ENCODE results near the gene STATH.

Gene STATH

GRCh38 chr4:69995526-69996016 lies at the start of gene STATH:
TSS of gene STATH (plus strand) at chr4:69995966. CDS start at chr4:69998438, 2,472 bp downstream.
- Mint-ChIP-seq H3K9me3 (peaks cover 4% of the 10 kb centered on the region), H3K27ac (no peak within 1 kb of the TSS), H3K36me3 (no peaks in the 10 kb centered on the region), H3K27me3 (no peaks in the 10 kb centered on the region), H3K4me3 (no peak within 1 kb of the TSS), H3K4me1 (no peaks in the 10 kb centered on the region)
- DNase-seq (ENCODE audit: low spot score in 2 of 2) (no peak), ATAC-seq (ENCODE audit: low read depth) (no peak)

GRCh38 chr4:69951602-69952001 lies 44.2 kb upstream of the STATH start:
- no peak for DNase-seq (ENCODE audit: low spot score in 2 of 2)
- Mint-ChIP-seq H3K9me3 (peaks cover 3% of the 10 kb centered on the region), H3K27me3 (no peaks in the 10 kb centered on the region), H3K27ac (no peak overlapping the region), H3K4me3 (no peak overlapping the region), H3K36me3 (no peaks in the 10 kb centered on the region), H3K4me1 (no peaks in the 10 kb centered on the region)
- no peak for ATAC-seq (ENCODE audit: low read depth)

- Mint-ChIP-seq H3K4me1 (no peaks in the 10 kb centered on the region), H3K4me3 (no peak overlapping the region), H3K36me3 (no peaks in the 10 kb centered on the region), H3K27ac (no peak overlapping the region), H3K27me3 (no peaks in the 10 kb centered on the region), H3K9me3 (peaks cover 2% of the 10 kb centered on the region)
- DNase-seq (ENCODE audit: low spot score in 2 of 2) (no peak), ATAC-seq (ENCODE audit: low read depth) (no peak)
These were observed 38.6 kb upstream of the STATH start for GRCh38 chr4:69957209-69957608.

GRCh38 chr4:69965628-69966027 lies 30.1 kb upstream of the STATH start, which contains the start of gene CSN2:
TSS of gene CSN2 (minus strand) at chr4:69965728. CDS start at chr4:69960995, 4,733 bp downstream.
- Mint-ChIP-seq H3K4me1 (no peaks in the 10 kb centered on the region), H3K27ac (no peak within 1 kb of the TSS)

GRCh38 chr4:69970071-69970470 lies 25.7 kb upstream of the STATH start:
- ATAC-seq (ENCODE audit: low read depth) (no peak), DNase-seq (ENCODE audit: low spot score in 2 of 2) (no peak)
- no peak overlapping the region for H3K27ac Mint-ChIP-seq
- no peaks in the 10 kb centered on the region for H3K27me3 Mint-ChIP-seq
- H3K4me3 Mint-ChIP-seq, result no peak overlapping the region
- H3K9me3 Mint-ChIP-seq, result peaks cover 5% of the 10 kb centered on the region
- no peaks in the 10 kb centered on the region for H3K36me3 Mint-ChIP-seq
- H3K4me1 Mint-ChIP-seq, result no peaks in the 10 kb centered on the region

More at GRCh38 chr4:69965628-69966027, 30.1 kb upstream of the STATH start, which contains the start of gene CSN2:
- ATAC-seq (ENCODE audit: low read depth), result no peak
- no peak for DNase-seq (ENCODE audit: low spot score in 2 of 2)
- H3K9me3 Mint-ChIP-seq, result peaks cover 3% of the 10 kb centered on the region
- no peak within 1 kb of the TSS for H3K4me3 Mint-ChIP-seq
- H3K36me3 Mint-ChIP-seq, result no peaks in the 10 kb centered on the region
- no peaks in the 10 kb centered on the region for H3K27me3 Mint-ChIP-seq

- Mint-ChIP-seq H3K4me1 (no peaks in the 10 kb centered on the region), H3K4me3 (no peak overlapping the region), H3K9me3 (peaks cover 3% of the 10 kb centered on the region), H3K36me3 (no peaks in the 10 kb centered on the region), H3K27ac (no peak overlapping the region), H3K27me3 (no peaks in the 10 kb centered on the region)
- DNase-seq (ENCODE audit: low spot score in 2 of 2), result no peak
- ATAC-seq (ENCODE audit: low read depth), result no peak
These were observed 21.1 kb upstream of the STATH start for GRCh38 chr4:69974631-69975030.

- H3K9me3 Mint-ChIP-seq, result peaks cover 4% of the 10 kb centered on the region
- H3K4me3 Mint-ChIP-seq, result no peak overlapping the region
- H3K27ac Mint-ChIP-seq, result no peak overlapping the region
- no peak for DNase-seq (ENCODE audit: low spot score in 2 of 2)
- ATAC-seq (ENCODE audit: low read depth), result no peak
- H3K27me3 Mint-ChIP-seq, result peaks cover 2% of the 10 kb centered on the region
- H3K36me3 Mint-ChIP-seq, result no peaks in the 10 kb centered on the region
- no peaks in the 10 kb centered on the region for H3K4me1 Mint-ChIP-seq
These were observed 18.2 kb upstream of the STATH start for GRCh38 chr4:69977582-69977981.

- Mint-ChIP-seq H3K27ac (no peak overlapping the region), H3K9me3 (peaks cover 2% of the 10 kb centered on the region), H3K36me3 (no peaks in the 10 kb centered on the region), H3K4me3 (no peak overlapping the region), H3K27me3 (peaks cover 2% of the 10 kb centered on the region), H3K4me1 (no peaks in the 10 kb centered on the region)
- no peak for ATAC-seq (ENCODE audit: low read depth)
- no peak for DNase-seq (ENCODE audit: low spot score in 2 of 2)
These were observed 11.7 kb upstream of the STATH start for GRCh38 chr4:69984030-69984443.

- no peak for ATAC-seq (ENCODE audit: low read depth)
- no peaks in the 10 kb centered on the region for H3K4me1 Mint-ChIP-seq
- no peak overlapping the region for H3K4me3 Mint-ChIP-seq
- H3K27ac Mint-ChIP-seq, result no peak overlapping the region
- H3K36me3 Mint-ChIP-seq, result no peaks in the 10 kb centered on the region
- H3K9me3 Mint-ChIP-seq, result no peaks in the 10 kb centered on the region
- DNase-seq (ENCODE audit: low spot score in 2 of 2), result no peak
- H3K27me3 Mint-ChIP-seq, result no peaks in the 10 kb centered on the region
These were observed 9.1 kb upstream of the STATH start for GRCh38 chr4:69986663-69987062.

GRCh38 chr4:69991016-69991415 lies 4.8 kb upstream of the STATH start:
- H3K27me3 Mint-ChIP-seq, result no peaks in the 10 kb centered on the region
- DNase-seq (ENCODE audit: low spot score in 2 of 2) (no peak), ATAC-seq (ENCODE audit: low read depth) (no peak)
- no peaks in the 10 kb centered on the region for H3K36me3 Mint-ChIP-seq
- H3K4me3 Mint-ChIP-seq, result no peak overlapping the region
- no peaks in the 10 kb centered on the region for H3K4me1 Mint-ChIP-seq
- H3K9me3 Mint-ChIP-seq, result peaks cover 1% of the 10 kb centered on the region
- H3K27ac Mint-ChIP-seq, result no peak overlapping the region

GRCh38 chr4:69994782-69995181 lies 984 bp upstream of the STATH start:
- Mint-ChIP-seq H3K9me3 (peaks cover 4% of the 10 kb centered on the region), H3K4me3 (no peak overlapping the region), H3K27ac (no peak overlapping the region), H3K4me1 (no peaks in the 10 kb centered on the region), H3K36me3 (no peaks in the 10 kb centered on the region), H3K27me3 (no peaks in the 10 kb centered on the region)
- DNase-seq (ENCODE audit: low spot score in 2 of 2) (no peak), ATAC-seq (ENCODE audit: low read depth) (no peak)

- DNase-seq (ENCODE audit: low spot score in 2 of 2) (no peak), ATAC-seq (ENCODE audit: low read depth) (no peak)
- Mint-ChIP-seq H3K36me3 (no peaks in the 10 kb centered on the region), H3K4me1 (no peaks in the 10 kb centered on the region), H3K27me3 (no peaks in the 10 kb centered on the region), H3K4me3 (no peak overlapping the region), H3K9me3 (peaks cover 3% of the 10 kb centered on the region), H3K27ac (no peak overlapping the region)
These were observed 3.7 kb downstream of the STATH start for GRCh38 chr4:69999420-69999819.

- no peaks in the 10 kb centered on the region for H3K36me3 Mint-ChIP-seq
- H3K9me3 Mint-ChIP-seq, result peaks cover 3% of the 10 kb centered on the region
These were observed 4.9 kb downstream of the STATH start for GRCh38 chr4:70000711-70001110.

GRCh38 chr4:70002507-70002906 lies 6.7 kb downstream of the STATH start:
- DNase-seq (ENCODE audit: low spot score in 2 of 2), result no peak

More at GRCh38 chr4:70000711-70001110, 4.9 kb downstream of the STATH start:
- no peak overlapping the region for H3K4me3 Mint-ChIP-seq
- DNase-seq (ENCODE audit: low spot score in 2 of 2), result no peak
- no peaks in the 10 kb centered on the region for H3K27me3 Mint-ChIP-seq
- no peak overlapping the region for H3K27ac Mint-ChIP-seq
- no peak for ATAC-seq (ENCODE audit: low read depth)
- no peaks in the 10 kb centered on the region for H3K4me1 Mint-ChIP-seq

GRCh38 chr4:70008771-70009170 lies 13.0 kb downstream of the STATH start:
- DNase-seq (ENCODE audit: low spot score in 2 of 2) (no peak), ATAC-seq (ENCODE audit: low read depth) (no peak)
- Mint-ChIP-seq H3K9me3 (peaks cover 5% of the 10 kb centered on the region), H3K27ac (no peak overlapping the region), H3K27me3 (no peaks in the 10 kb centered on the region), H3K36me3 (no peaks in the 10 kb centered on the region), H3K4me3 (no peak overlapping the region), H3K4me1 (no peaks in the 10 kb centered on the region)

More at GRCh38 chr4:70002507-70002906, 6.7 kb downstream of the STATH start:
- Mint-ChIP-seq H3K27ac (no peak overlapping the region), H3K36me3 (no peaks in the 10 kb centered on the region), H3K4me1 (no peaks in the 10 kb centered on the region), H3K4me3 (no peak overlapping the region), H3K9me3 (peaks cover 3% of the 10 kb centered on the region), H3K27me3 (no peaks in the 10 kb centered on the region)
- no peak for ATAC-seq (ENCODE audit: low read depth)
